ENCODE results near the gene SCFD2.

GRCh38 chr4:53192496-53192895, 173.4 kb downstream of the SCFD2 start:
- no peak for TF ChIP-seq CTCF (IDR thresholded peaks at IDR 0.05)
- TF ChIP-seq POLR2A (IDR thresholded peaks at IDR 0.05): no peak

All from ovary (tissue), 3 donors.